D721Med (cell line): Measurements from ENCODE around the gene ZNF70.

Experiments
- DNase-seq: peaks from one replicate; pipeline ENCODE4 v3.0.0; 2011; ENCODE audit warnings: low spot score; ENCODE audit not compliant: insufficient read length
- FAIRE-seq: peaks from 2 replicates; lab custom pipeline; 2011; peaks lifted over from hg19 to GRCh38; lab: Jason Lieb, UNC
- CTCF ChIP-seq: IDR thresholded peaks from 2 replicates; pipeline ENCODE4 v1.5.1; 2012; ENCODE audit warnings: mild to moderate bottlenecking, control low read depth; ENCODE audit not compliant: insufficient read depth; ENCODE audit errors: missing control alignments

Gene ZNF70

GRCh38 chr22:23764899-23765881 lies 14.3 kb upstream of the ZNF70 start:
- TF ChIP-seq CTCF: no peak
- no peak for FAIRE-seq
- no peak for DNase-seq

GRCh38 chr22:23763954-23764353 lies 13.0 kb upstream of the ZNF70 start:
- no peak for TF ChIP-seq CTCF
- FAIRE-seq (no peak), DNase-seq (no peak)

GRCh38 chr22:23763579-23763945 lies 12.7 kb upstream of the ZNF70 start:
- no peak for FAIRE-seq
- no peak for TF ChIP-seq CTCF
- DNase-seq: no peak

- FAIRE-seq: no peak
- no peak for TF ChIP-seq CTCF
- no peak for DNase-seq
Measured at GRCh38 chr22:23762842-23763578, 12.1 kb upstream of the ZNF70 start, which contains the start of gene C22orf15. Gene C22orf15 (plus strand): TSS chr22:23762990. CDS start chr22:23763307, 317 bp downstream.

- FAIRE-seq: no peak
- no peak for DNase-seq
- no peak for TF ChIP-seq CTCF
Measured at GRCh38 chr22:23760056-23760455, 9.1 kb upstream of the ZNF70 start.

GRCh38 chr22:23759566-23759965 lies 8.7 kb upstream of the ZNF70 start:
- no peak for FAIRE-seq
- DNase-seq: no peak
- no peak for TF ChIP-seq CTCF
